Testis (tissue), 2 donors: Measurements from ENCODE around the gene SSR2.

Experiments used
- CTCF ChIP-seq, 3 experiments: fragments of 450-650 bp in 2 of 3; fragments of 200-600 bp in 1 of 3; sonication (generic) in 1 of 3; IDR thresholded peaks; one replicate each; pipeline ENCODE4 v1.5.1; 2016 to 2019; ENCODE audit warnings: antibody characterized with exemption in 3 of 3, mild to moderate bottlenecking in 2 of 3, moderate library complexity in 1 of 3
- POLR2A ChIP-seq: fragments of 450-650 bp; IDR thresholded peaks from one replicate; pipeline ENCODE4 v1.6.1; 2017; ENCODE audit warnings: antibody characterized with exemption, mild to moderate bottlenecking, moderate library complexity

- TF ChIP-seq CTCF (IDR thresholded peaks at IDR 0.05), result no peak
- no peak for TF ChIP-seq POLR2A
Observed at GRCh38 chr1:155976062-155976912, 44.5 kb downstream of the SSR2 start.
